ENCODE results near the gene RPL27A. TPM values are rescaled to one million over a fixed set of nuclear protein-coding genes. Genes with fewer than 3 reads are reported as not detected.

RPL27A gene
- polyA plus RNA-seq, 1 of the 3 experiments (the other 2 are of a cell fraction), result 1,162 TPM

- Histone ChIP-seq H3K4me3 (ENCODE audit: low read depth in 2 of 2, low read length in 1 of 2) (no peak overlapping the region), H3K9me3 (no peaks in the 10 kb centered on the region), H3K36me3 (replicated peaks in 1 of 2; ENCODE audit: control insufficient read depth in 1 of 2, insufficient read depth in 2 of 2, low read length in 1 of 2) (peaks cover 54 to 56% of the 10 kb centered on the region in 2 experiments), H4K20me1 (ENCODE audit: insufficient read depth) (no peaks in the 10 kb centered on the region), H3K27me3 (ENCODE audit: insufficient read depth) (no peaks in the 10 kb centered on the region), H3K4me1 (ENCODE audit: control insufficient read depth in 1 of 2, insufficient read depth in 2 of 2, low read depth in 1 of 2, low read length in 1 of 2) (peaks cover 14 to 15% of the 10 kb centered on the region in 2 experiments; a peak in 3 of 4 replicates), H3K27ac (ENCODE audit: low read depth in 2 of 2, low read length in 1 of 2) (no peak overlapping the region; a peak in 1 of 4 replicates), H3K4me2 (no peak overlapping the region; the same call in 1 of the 2 replicates), H3K79me2 (ENCODE audit: insufficient read depth) (peaks cover 45% of the 10 kb centered on the region; the same call in 1 of the 2 replicates), H2AFZ (ENCODE audit: low read depth) (no peak overlapping the region), H3F3A (replicated peaks; ENCODE audit: insufficient read depth) (peaks cover 39% of the 10 kb centered on the region), H3K9me2 (no peaks in the 10 kb centered on the region), H3K9ac (no peak overlapping the region)
- POLR2A ChIA-PET, result interaction anchor here (0.8 to 1.0 kb wide), 2 partner anchors 9 to 18 kb away, joined by 3 to 5 read pairs; no protein-coding TSS in a partner anchor
- WGBS (ENCODE audit: low lambda C conversion rate), result 96% methylated on average over 4 of the region's 4 CpGs
- no peak for DNase-seq
- CTCF ChIA-PET, result no interaction called here
- no peak for TF ChIP-seq GABPA (IDR thresholded peaks at IDR 0.05; ENCODE audit: low read depth)
- no peak for TF ChIP-seq ELF1 (IDR thresholded peaks at IDR 0.05)
- TF ChIP-seq JUND (IDR thresholded peaks at IDR 0.05), result no peak
Observed at GRCh38 chr11:8690374-8691342, 8.1 kb downstream of the RPL27A start.

DNA sequence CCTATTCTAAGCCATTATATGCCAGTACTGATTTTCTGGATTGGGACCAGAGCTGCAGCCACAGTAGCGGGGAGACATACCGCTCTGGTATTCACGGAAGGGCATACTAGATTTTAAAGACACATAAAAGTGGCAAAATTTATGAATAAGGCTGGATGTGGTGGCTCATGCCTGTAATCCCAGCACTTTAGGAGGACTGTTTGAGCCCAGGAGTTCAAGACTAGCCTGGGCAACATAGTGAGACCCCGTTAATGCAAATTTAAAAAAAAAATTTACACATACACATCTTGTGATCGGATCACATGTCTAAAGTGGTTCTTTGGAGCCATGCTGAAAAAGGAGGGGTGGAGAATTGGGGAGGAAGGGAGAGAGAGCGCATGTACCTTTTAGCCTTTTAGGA is 9.0 kb downstream of the RPL27A start:
- H3K9me3 ChIP-seq, result no peaks in the 10 kb centered on the region
- H4K20me1 ChIP-seq (ENCODE audit: insufficient read depth), result no peaks in the 10 kb centered on the region
- no peak overlapping the region for H3K27ac ChIP-seq (ENCODE audit: low read depth in 2 of 2, low read length in 1 of 2)
- POLR2A ChIA-PET, result interaction anchor here (0.8 kb wide), 1 partner anchor 8 kb away, joined by 3 read pairs; no protein-coding TSS in a partner anchor
- peaks cover 39% of the 10 kb centered on the region; the same call in 1 of the 2 replicates for H3K79me2 ChIP-seq (ENCODE audit: insufficient read depth)
- no peaks in the 10 kb centered on the region for H3K27me3 ChIP-seq (ENCODE audit: insufficient read depth)
- no peak for DNase-seq
- H3K4me3 ChIP-seq (ENCODE audit: low read depth in 2 of 2, low read length in 1 of 2), result no peak overlapping the region
- H3K9ac ChIP-seq, result no peak overlapping the region
- TF ChIP-seq POLR2AphosphoS5 (IDR thresholded peaks at IDR 0.05; ENCODE audit: low read depth, low read length) (no peak), NFIC (IDR thresholded peaks at IDR 0.05; ENCODE audit: borderline replicate concordance) (no peak), RCOR1 (IDR thresholded peaks at IDR 0.05; ENCODE audit: low read length) (no peak)
- no peaks in the 10 kb centered on the region for H3K9me2 ChIP-seq
- H3K36me3 ChIP-seq (replicated peaks in 1 of 2; ENCODE audit: control insufficient read depth in 1 of 2, insufficient read depth in 2 of 2, low read length in 1 of 2), result peaks cover 52 to 55% of the 10 kb centered on the region in 2 experiments
- H3K4me1 ChIP-seq (ENCODE audit: control insufficient read depth in 1 of 2, insufficient read depth in 2 of 2, low read depth in 1 of 2, low read length in 1 of 2), result peaks cover 14 to 15% of the 10 kb centered on the region in 2 experiments; a peak in 3 of 4 replicates
- H2AFZ ChIP-seq (ENCODE audit: low read depth), result no peak overlapping the region
- WGBS (ENCODE audit: low lambda C conversion rate), result 88% methylated on average over 6 of the region's 6 CpGs
- H3F3A ChIP-seq (replicated peaks; ENCODE audit: insufficient read depth), result peaks cover 30% of the 10 kb centered on the region
- no peak overlapping the region for H3K4me2 ChIP-seq
- CTCF ChIA-PET, result no interaction called here

DNA sequence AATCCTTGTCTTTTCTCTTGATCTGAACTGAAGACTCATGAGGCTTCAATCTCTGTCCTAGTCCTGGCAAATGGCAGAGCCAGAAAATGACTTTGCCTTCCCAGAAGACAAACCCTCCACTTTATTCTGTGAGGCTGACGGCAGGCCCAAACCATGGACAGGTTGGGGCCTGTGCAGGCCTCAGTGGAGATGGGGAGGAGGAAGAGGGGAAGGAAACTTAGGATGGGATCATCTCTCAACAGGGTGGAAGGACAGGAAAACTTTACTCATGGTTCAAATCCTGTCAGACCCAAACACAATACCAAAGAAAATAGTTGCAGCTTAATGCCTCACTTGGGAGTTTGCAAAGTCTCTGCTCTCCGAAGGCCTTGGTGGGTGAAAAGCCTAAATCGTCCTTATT is 9.8 kb downstream of the RPL27A start:
- Histone ChIP-seq H3K4me1 (ENCODE audit: control insufficient read depth in 1 of 2, insufficient read depth in 2 of 2, low read depth in 1 of 2, low read length in 1 of 2) (peaks cover 11 to 14% of the 10 kb centered on the region in 2 experiments; a peak in 3 of 4 replicates), H3K9me2 (no peaks in the 10 kb centered on the region), H3K27ac (ENCODE audit: low read depth in 2 of 2, low read length in 1 of 2) (no peak overlapping the region), H3F3A (replicated peaks; ENCODE audit: insufficient read depth) (peaks cover 21% of the 10 kb centered on the region), H3K36me3 (replicated peaks in 1 of 2; ENCODE audit: control insufficient read depth in 1 of 2, insufficient read depth in 2 of 2, low read length in 1 of 2) (peaks cover 43 to 53% of the 10 kb centered on the region in 2 experiments), H3K27me3 (ENCODE audit: insufficient read depth) (no peaks in the 10 kb centered on the region), H3K9ac (no peak overlapping the region), H3K9me3 (no peaks in the 10 kb centered on the region), H3K79me2 (ENCODE audit: insufficient read depth) (peaks cover 39% of the 10 kb centered on the region; the same call in 1 of the 2 replicates), H4K20me1 (ENCODE audit: insufficient read depth) (no peaks in the 10 kb centered on the region), H3K4me3 (ENCODE audit: low read depth in 2 of 2, low read length in 1 of 2) (no peak overlapping the region), H3K4me2 (no peak overlapping the region), H2AFZ (ENCODE audit: low read depth) (no peak overlapping the region)
- CTCF ChIA-PET, result no interaction called here
- POLR2A ChIA-PET, result no interaction called here
- 82% methylated on average over 3 of the region's 3 CpGs for WGBS (ENCODE audit: low lambda C conversion rate)
- no peak for DNase-seq
- TF ChIP-seq, protein P1, sequence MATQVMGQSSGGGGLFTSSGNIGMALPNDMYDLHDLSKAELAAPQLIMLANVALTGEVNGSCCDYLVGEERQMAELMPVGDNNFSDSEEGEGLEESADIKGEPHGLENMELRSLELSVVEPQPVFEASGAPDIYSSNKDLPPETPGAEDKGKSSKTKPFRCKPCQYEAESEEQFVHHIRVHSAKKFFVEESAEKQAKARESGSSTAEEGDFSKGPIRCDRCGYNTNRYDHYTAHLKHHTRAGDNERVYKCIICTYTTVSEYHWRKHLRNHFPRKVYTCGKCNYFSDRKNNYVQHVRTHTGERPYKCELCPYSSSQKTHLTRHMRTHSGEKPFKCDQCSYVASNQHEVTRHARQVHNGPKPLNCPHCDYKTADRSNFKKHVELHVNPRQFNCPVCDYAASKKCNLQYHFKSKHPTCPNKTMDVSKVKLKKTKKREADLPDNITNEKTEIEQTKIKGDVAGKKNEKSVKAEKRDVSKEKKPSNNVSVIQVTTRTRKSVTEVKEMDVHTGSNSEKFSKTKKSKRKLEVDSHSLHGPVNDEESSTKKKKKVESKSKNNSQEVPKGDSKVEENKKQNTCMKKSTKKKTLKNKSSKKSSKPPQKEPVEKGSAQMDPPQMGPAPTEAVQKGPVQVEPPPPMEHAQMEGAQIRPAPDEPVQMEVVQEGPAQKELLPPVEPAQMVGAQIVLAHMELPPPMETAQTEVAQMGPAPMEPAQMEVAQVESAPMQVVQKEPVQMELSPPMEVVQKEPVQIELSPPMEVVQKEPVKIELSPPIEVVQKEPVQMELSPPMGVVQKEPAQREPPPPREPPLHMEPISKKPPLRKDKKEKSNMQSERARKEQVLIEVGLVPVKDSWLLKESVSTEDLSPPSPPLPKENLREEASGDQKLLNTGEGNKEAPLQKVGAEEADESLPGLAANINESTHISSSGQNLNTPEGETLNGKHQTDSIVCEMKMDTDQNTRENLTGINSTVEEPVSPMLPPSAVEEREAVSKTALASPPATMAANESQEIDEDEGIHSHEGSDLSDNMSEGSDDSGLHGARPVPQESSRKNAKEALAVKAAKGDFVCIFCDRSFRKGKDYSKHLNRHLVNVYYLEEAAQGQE (IDR thresholded peaks at IDR 0.05; ENCODE audit: low read depth, low read length), result no peak
- TF ChIP-seq FOSL2 (IDR thresholded peaks at IDR 0.05; ENCODE audit: borderline replicate concordance, low read depth), result no peak
- TF ChIP-seq RCOR1 (IDR thresholded peaks at IDR 0.05; ENCODE audit: low read length), result no peak
- TF ChIP-seq, protein P2, sequence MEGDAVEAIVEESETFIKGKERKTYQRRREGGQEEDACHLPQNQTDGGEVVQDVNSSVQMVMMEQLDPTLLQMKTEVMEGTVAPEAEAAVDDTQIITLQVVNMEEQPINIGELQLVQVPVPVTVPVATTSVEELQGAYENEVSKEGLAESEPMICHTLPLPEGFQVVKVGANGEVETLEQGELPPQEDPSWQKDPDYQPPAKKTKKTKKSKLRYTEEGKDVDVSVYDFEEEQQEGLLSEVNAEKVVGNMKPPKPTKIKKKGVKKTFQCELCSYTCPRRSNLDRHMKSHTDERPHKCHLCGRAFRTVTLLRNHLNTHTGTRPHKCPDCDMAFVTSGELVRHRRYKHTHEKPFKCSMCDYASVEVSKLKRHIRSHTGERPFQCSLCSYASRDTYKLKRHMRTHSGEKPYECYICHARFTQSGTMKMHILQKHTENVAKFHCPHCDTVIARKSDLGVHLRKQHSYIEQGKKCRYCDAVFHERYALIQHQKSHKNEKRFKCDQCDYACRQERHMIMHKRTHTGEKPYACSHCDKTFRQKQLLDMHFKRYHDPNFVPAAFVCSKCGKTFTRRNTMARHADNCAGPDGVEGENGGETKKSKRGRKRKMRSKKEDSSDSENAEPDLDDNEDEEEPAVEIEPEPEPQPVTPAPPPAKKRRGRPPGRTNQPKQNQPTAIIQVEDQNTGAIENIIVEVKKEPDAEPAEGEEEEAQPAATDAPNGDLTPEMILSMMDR (IDR thresholded peaks at IDR 0.05), result no peak
- no peak for TF ChIP-seq GABPA (IDR thresholded peaks at IDR 0.05; ENCODE audit: low read depth)
- no peak for TF ChIP-seq JUND (IDR thresholded peaks at IDR 0.05)
- TF ChIP-seq USF2 (IDR thresholded peaks at IDR 0.05; ENCODE audit: borderline replicate concordance, low read depth, low read length), result no peak
- no peak for TF ChIP-seq TAF1 (IDR thresholded peaks at IDR 0.05; ENCODE audit: borderline replicate concordance, low read depth, low read length)
- no peak for TF ChIP-seq TCF12 (IDR thresholded peaks at IDR 0.05)
- TF ChIP-seq SIN3A (IDR thresholded peaks at IDR 0.05; ENCODE audit: borderline replicate concordance, low read depth, low read length), result no peak
- no peak for TF ChIP-seq NFIC (IDR thresholded peaks at IDR 0.05; ENCODE audit: borderline replicate concordance)
